ENCODE measurements around the gene GZMM.

Gene GZMM

GRCh38 chr19:540867-541637 lies 2.8 kb upstream of the GZMM start:
- Histone ChIP-seq H2BK12ac (ENCODE audit: low read length) (no peak overlapping the region), H3K79me2 (ENCODE audit: control insufficient read depth, insufficient read depth, low read length, poor library complexity) (no peaks in the 10 kb centered on the region), H3K27ac (ENCODE audit: low read depth, low read length) (no peak overlapping the region), H3K9me3 (ENCODE audit: insufficient read depth, low read depth, low read length) (peaks cover 1% of the 10 kb centered on the region), H3K36me3 (ENCODE audit: control insufficient read depth in 1 of 2, insufficient read depth in 2 of 2, low read length in 2 of 2) (peaks cover 52 to 56% of the 10 kb centered on the region in 2 experiments), H4K91ac (ENCODE audit: low read depth, low read length) (no peak overlapping the region), H2AK5ac (ENCODE audit: low read length) (no peak overlapping the region), H3K4me3 (ENCODE audit: low read depth, low read length) (no peak overlapping the region), H3K9ac (ENCODE audit: low read length) (no peak overlapping the region), H4K8ac (ENCODE audit: low read depth, low read length) (no peak overlapping the region), H3K79me1 (ENCODE audit: low read length) (no peaks in the 10 kb centered on the region), H3K4ac (ENCODE audit: low read depth, low read length) (no peak overlapping the region), H3K4me2 (ENCODE audit: low read length) (no peak overlapping the region), H3K27me3 (ENCODE audit: insufficient read depth, low read length) (no peaks in the 10 kb centered on the region), H3K14ac (ENCODE audit: low read length) (no peak overlapping the region), H3K4me1 (ENCODE audit: control insufficient read depth in 1 of 2, insufficient read depth in 2 of 2, low read length in 2 of 2) (no peaks in the 10 kb centered on the region), H3K23ac (ENCODE audit: low read length) (no peak overlapping the region), H3K18ac (ENCODE audit: low read length) (no peak overlapping the region), H2BK120ac (ENCODE audit: insufficient read depth, low read length, poor library complexity) (no peak overlapping the region), H4K12ac (ENCODE audit: low read depth, low read length) (no peak overlapping the region), H2AFZ (ENCODE audit: insufficient read depth, low read length, poor library complexity) (no peak overlapping the region), H2BK5ac (ENCODE audit: low read depth, low read length, poor library complexity) (no peak overlapping the region)
- no CpG with 5 or more reads among the region's 51 CpGs for WGBS (ENCODE audit: extremely low coverage, insufficient coverage, insufficient read length)
- DNase-seq = no peak

GRCh38 chr19:541699-542098 lies 2.2 kb upstream of the GZMM start:
- Histone ChIP-seq H3K18ac (ENCODE audit: low read length) (no peak overlapping the region), H3K36me3 (ENCODE audit: control insufficient read depth in 1 of 2, insufficient read depth in 2 of 2, low read length in 2 of 2) (peaks cover 45 to 49% of the 10 kb centered on the region in 2 experiments), H3K14ac (ENCODE audit: low read length) (no peak overlapping the region), H4K8ac (ENCODE audit: low read depth, low read length) (no peak overlapping the region), H3K4ac (ENCODE audit: low read depth, low read length) (no peak overlapping the region), H3K27me3 (ENCODE audit: insufficient read depth, low read length) (no peaks in the 10 kb centered on the region), H2BK5ac (ENCODE audit: low read depth, low read length, poor library complexity) (no peak overlapping the region), H2AK5ac (ENCODE audit: low read length) (no peak overlapping the region), H3K9me3 (ENCODE audit: insufficient read depth, low read depth, low read length) (peaks cover 1% of the 10 kb centered on the region), H4K91ac (ENCODE audit: low read depth, low read length) (no peak overlapping the region), H3K27ac (ENCODE audit: low read depth, low read length) (no peak overlapping the region), H3K23ac (ENCODE audit: low read length) (no peak overlapping the region), H3K79me1 (ENCODE audit: low read length) (no peaks in the 10 kb centered on the region), H2AFZ (ENCODE audit: insufficient read depth, low read length, poor library complexity) (no peak overlapping the region), H2BK120ac (ENCODE audit: insufficient read depth, low read length, poor library complexity) (no peak overlapping the region), H3K9ac (ENCODE audit: low read length) (no peak overlapping the region), H3K4me3 (ENCODE audit: low read depth, low read length) (no peak overlapping the region), H2BK12ac (ENCODE audit: low read length) (no peak overlapping the region), H4K12ac (ENCODE audit: low read depth, low read length) (no peak overlapping the region), H3K4me2 (ENCODE audit: low read length) (no peak overlapping the region), H3K79me2 (ENCODE audit: control insufficient read depth, insufficient read depth, low read length, poor library complexity) (no peaks in the 10 kb centered on the region), H3K4me1 (ENCODE audit: control insufficient read depth in 1 of 2, insufficient read depth in 2 of 2, low read length in 2 of 2) (no peaks in the 10 kb centered on the region)
- WGBS (ENCODE audit: extremely low coverage, insufficient coverage, insufficient read length) = no CpG with 5 or more reads among the region's 26 CpGs
- no peak for DNase-seq

GRCh38 chr19:542173-542866 lies 1.5 kb upstream of the GZMM start:
- WGBS (ENCODE audit: extremely low coverage, insufficient coverage, insufficient read length) = no CpG with 5 or more reads among the region's 34 CpGs
- Histone ChIP-seq H4K8ac (ENCODE audit: low read depth, low read length) (no peak overlapping the region), H3K4me1 (ENCODE audit: control insufficient read depth in 1 of 2, insufficient read depth in 2 of 2, low read length in 2 of 2) (no peaks in the 10 kb centered on the region), H3K27me3 (ENCODE audit: insufficient read depth, low read length) (no peaks in the 10 kb centered on the region), H4K12ac (ENCODE audit: low read depth, low read length) (no peak overlapping the region), H3K4me3 (ENCODE audit: low read depth, low read length) (no peak overlapping the region), H3K18ac (ENCODE audit: low read length) (no peak overlapping the region), H3K9ac (ENCODE audit: low read length) (no peak overlapping the region), H2BK120ac (ENCODE audit: insufficient read depth, low read length, poor library complexity) (no peak overlapping the region), H4K91ac (ENCODE audit: low read depth, low read length) (no peak overlapping the region), H2BK5ac (ENCODE audit: low read depth, low read length, poor library complexity) (no peak overlapping the region), H3K9me3 (ENCODE audit: insufficient read depth, low read depth, low read length) (no peaks in the 10 kb centered on the region), H2BK12ac (ENCODE audit: low read length) (no peak overlapping the region), H3K14ac (ENCODE audit: low read length) (no peak overlapping the region), H3K4me2 (ENCODE audit: low read length) (no peak overlapping the region), H3K79me1 (ENCODE audit: low read length) (no peaks in the 10 kb centered on the region), H3K4ac (ENCODE audit: low read depth, low read length) (no peak overlapping the region), H2AFZ (ENCODE audit: insufficient read depth, low read length, poor library complexity) (no peak overlapping the region), H3K36me3 (ENCODE audit: control insufficient read depth in 1 of 2, insufficient read depth in 2 of 2, low read length in 2 of 2) (peaks cover 40 to 45% of the 10 kb centered on the region in 2 experiments), H3K23ac (ENCODE audit: low read length) (no peak overlapping the region), H3K79me2 (ENCODE audit: control insufficient read depth, insufficient read depth, low read length, poor library complexity) (no peaks in the 10 kb centered on the region), H3K27ac (ENCODE audit: low read depth, low read length) (no peak overlapping the region), H2AK5ac (ENCODE audit: low read length) (no peak overlapping the region)
- DNase-seq = no peak

GRCh38 chr19:547117-547516 lies 3.3 kb downstream of the GZMM start:
- Histone ChIP-seq H3K4ac (ENCODE audit: low read depth, low read length) (no peak overlapping the region), H3K27ac (ENCODE audit: low read depth, low read length) (no peak overlapping the region), H2BK5ac (ENCODE audit: low read depth, low read length, poor library complexity) (no peak overlapping the region), H3K4me2 (ENCODE audit: low read length) (no peak overlapping the region), H2AK5ac (ENCODE audit: low read length) (no peak overlapping the region), H3K36me3 (ENCODE audit: control insufficient read depth in 1 of 2, insufficient read depth in 2 of 2, low read length in 2 of 2) (peaks cover 5 to 8% of the 10 kb centered on the region in 2 experiments), H3K79me2 (ENCODE audit: control insufficient read depth, insufficient read depth, low read length, poor library complexity) (no peaks in the 10 kb centered on the region), H2BK12ac (ENCODE audit: low read length) (no peak overlapping the region), H3K79me1 (ENCODE audit: low read length) (no peaks in the 10 kb centered on the region), H3K14ac (ENCODE audit: low read length) (no peak overlapping the region), H3K9me3 (ENCODE audit: insufficient read depth, low read depth, low read length) (no peaks in the 10 kb centered on the region), H4K12ac (ENCODE audit: low read depth, low read length) (no peak overlapping the region), H2BK120ac (ENCODE audit: insufficient read depth, low read length, poor library complexity) (no peak overlapping the region), H3K4me3 (ENCODE audit: low read depth, low read length) (no peak overlapping the region), H3K27me3 (ENCODE audit: insufficient read depth, low read length) (no peaks in the 10 kb centered on the region), H3K23ac (ENCODE audit: low read length) (no peak overlapping the region), H4K91ac (ENCODE audit: low read depth, low read length) (no peak overlapping the region), H3K9ac (ENCODE audit: low read length) (no peak overlapping the region), H3K4me1 (ENCODE audit: control insufficient read depth in 1 of 2, insufficient read depth in 2 of 2, low read length in 2 of 2) (no peaks in the 10 kb centered on the region), H2AFZ (ENCODE audit: insufficient read depth, low read length, poor library complexity) (no peak overlapping the region), H4K8ac (ENCODE audit: low read depth, low read length) (no peak overlapping the region), H3K18ac (ENCODE audit: low read length) (no peak overlapping the region)
- WGBS (ENCODE audit: extremely low coverage, insufficient coverage, insufficient read length) = no CpG with 5 or more reads among the region's 15 CpGs
- no peak for DNase-seq

Data from trophoblast cell (in vitro differentiated cells and primary cell).